Measurements from ENCODE around the gene GNA12. TPM values are rescaled to one million over a fixed set of nuclear protein-coding genes. Genes with fewer than 3 reads are reported as not detected.

Gene GNA12
- total RNA-seq, 1 donor from 2014 or later: 29.5 TPM

- intact Hi-C loops (cut with DNase I): no loop called here
Observed at GRCh38 chr7:2787251-2787951, 56.7 kb downstream of the GNA12 start.

GRCh38 chr7:2786607-2787116, 57.4 kb downstream of the GNA12 start:
- Histone ChIP-seq H3K9me3 (no peaks in the 10 kb centered on the region), H3K27ac (no peak overlapping the region), H3K27me3 (no peaks in the 10 kb centered on the region), H3K36me3 (peaks cover 0 to 8% of the 10 kb centered on the region in 2 donors), H3K4me3 (no peak overlapping the region), H3K4me1 (peaks cover 19% of the 10 kb centered on the region)
- intact Hi-C loops (cut with DNase I): no loop called here
- no peak for DNase-seq (ENCODE audit: extremely low spot score in 2 of 2)
- no peak for TF ChIP-seq POLR2AphosphoS5 (IDR thresholded peaks at IDR 0.05; ENCODE audit: insufficient read depth in 1 of 2, low read depth in 1 of 2)
- no peak for TF ChIP-seq POLR2A (IDR thresholded peaks at IDR 0.05)
- TF ChIP-seq CTCF (IDR thresholded peaks at IDR 0.05): no peak

More at GRCh38 chr7:2787251-2787951, 56.7 kb downstream of the GNA12 start:
- Histone ChIP-seq H3K36me3 (peaks cover 0 to 14% of the 10 kb centered on the region in 2 donors), H3K9me3 (no peaks in the 10 kb centered on the region), H3K4me3 (no peak overlapping the region), H3K27me3 (no peaks in the 10 kb centered on the region), H3K27ac (no peak overlapping the region), H3K4me1 (peaks cover 19% of the 10 kb centered on the region)
- no peak for TF ChIP-seq CTCF (IDR thresholded peaks at IDR 0.05)
- no peak for TF ChIP-seq POLR2AphosphoS5 (IDR thresholded peaks at IDR 0.05; ENCODE audit: insufficient read depth in 1 of 2, low read depth in 1 of 2)
- TF ChIP-seq POLR2A (IDR thresholded peaks at IDR 0.05): no peak
- no peak for DNase-seq (ENCODE audit: extremely low spot score in 2 of 2)

GRCh38 chr7:2785071-2785500, 59.0 kb downstream of the GNA12 start:
- H3K27ac ChIP-seq: no peak overlapping the region
- H3K4me3 ChIP-seq: no peak overlapping the region
- no peaks in the 10 kb centered on the region for H3K9me3 ChIP-seq
- H3K27me3 ChIP-seq: no peaks in the 10 kb centered on the region
- no peak for DNase-seq (ENCODE audit: extremely low spot score in 2 of 2)
- TF ChIP-seq POLR2AphosphoS5 (IDR thresholded peaks at IDR 0.05; ENCODE audit: insufficient read depth in 1 of 2, low read depth in 1 of 2): no peak
- TF ChIP-seq CTCF (IDR thresholded peaks at IDR 0.05): no peak
- no peak for TF ChIP-seq POLR2A (IDR thresholded peaks at IDR 0.05)
- intact Hi-C loops (cut with DNase I): no loop called here
- H3K36me3 ChIP-seq: no peaks in the 10 kb centered on the region
- peaks cover 13% of the 10 kb centered on the region for H3K4me1 ChIP-seq

GRCh38 chr7:2782565-2782964, 61.5 kb downstream of the GNA12 start:
- no peaks in the 10 kb centered on the region for H3K27me3 ChIP-seq
- H3K36me3 ChIP-seq: no peaks in the 10 kb centered on the region
- no peak overlapping the region for H3K4me3 ChIP-seq
- H3K27ac ChIP-seq: no peak overlapping the region
- DNase-seq (ENCODE audit: extremely low spot score in 2 of 2): no peak
- intact Hi-C loops (cut with DNase I): no loop called here
- no peaks in the 10 kb centered on the region for H3K9me3 ChIP-seq
- peaks cover 5% of the 10 kb centered on the region for H3K4me1 ChIP-seq
- TF ChIP-seq CTCF (IDR thresholded peaks at IDR 0.05) (no peak), POLR2AphosphoS5 (IDR thresholded peaks at IDR 0.05; ENCODE audit: insufficient read depth in 1 of 2, low read depth in 1 of 2) (no peak), POLR2A (IDR thresholded peaks at IDR 0.05) (no peak)

- Histone ChIP-seq H3K9me3 (no peaks in the 10 kb centered on the region), H3K36me3 (no peaks in the 10 kb centered on the region), H3K27me3 (no peaks in the 10 kb centered on the region), H3K4me1 (peaks cover 5% of the 10 kb centered on the region), H3K4me3 (no peak overlapping the region), H3K27ac (no peak overlapping the region)
- intact Hi-C loops (cut with DNase I): no loop called here
- TF ChIP-seq POLR2AphosphoS5 (IDR thresholded peaks at IDR 0.05; ENCODE audit: insufficient read depth in 1 of 2, low read depth in 1 of 2) (no peak), POLR2A (IDR thresholded peaks at IDR 0.05) (no peak), CTCF (IDR thresholded peaks at IDR 0.05) (no peak)
- no peak for DNase-seq (ENCODE audit: extremely low spot score in 2 of 2)
Observed at GRCh38 chr7:2782121-2782520, 62.0 kb downstream of the GNA12 start.

Measured in vagina (tissue), 2 donors.